ENCODE measurements around the gene CCDC187.

The CCDC187 gene

DNA sequence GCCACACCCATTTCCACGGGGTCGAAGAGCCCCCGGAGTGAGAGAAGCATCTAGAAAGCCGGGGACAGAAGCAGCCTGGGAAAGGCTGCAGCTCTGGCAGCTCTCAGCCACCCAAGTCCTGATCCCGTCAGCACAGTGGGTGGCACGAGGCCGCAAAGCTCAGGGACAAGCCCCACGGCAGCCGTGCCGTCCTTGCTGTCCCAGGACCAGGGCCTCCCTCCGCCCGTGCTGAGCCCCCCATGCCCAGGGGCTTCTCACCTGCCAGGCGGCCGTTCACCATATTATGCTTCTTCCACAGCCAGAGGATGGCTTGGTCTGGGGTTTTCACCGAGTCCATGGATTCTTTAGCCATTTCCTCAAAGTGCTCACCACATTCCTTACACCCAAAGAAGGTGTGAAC, 92.9 kb downstream of the CCDC187 start:
- no peak for DNase-seq (ENCODE audit: low read depth in 2 of 3, low spot score in 2 of 3)

GRCh38 chr9:136210276-136210675, 93.6 kb downstream of the CCDC187 start:
- DNase-seq (ENCODE audit: low read depth in 2 of 3, low spot score in 2 of 3) = no peak

GRCh38 chr9:136209786-136210185, 94.1 kb downstream of the CCDC187 start:
- DNase-seq (ENCODE audit: low read depth in 2 of 3, low spot score in 2 of 3) = no peak

DNA sequence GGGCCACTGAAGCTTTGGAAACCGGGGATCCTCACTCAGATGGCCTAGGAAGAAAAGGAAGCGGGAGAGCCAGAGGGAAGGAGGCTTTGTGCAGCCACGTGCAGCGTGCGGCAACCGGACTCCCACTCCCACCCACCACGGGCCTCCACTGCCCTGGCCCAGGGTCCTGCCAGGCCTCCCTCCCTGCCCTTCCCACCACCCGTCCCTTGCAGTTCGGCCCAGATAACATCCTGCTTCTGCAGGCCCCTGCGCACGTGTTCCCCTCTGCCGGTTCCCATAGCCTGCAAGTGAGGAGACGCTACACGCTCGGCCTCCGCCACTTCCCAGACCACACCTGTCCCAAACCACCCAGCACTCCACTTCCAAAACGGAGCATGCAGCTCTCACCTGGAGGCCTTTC, 94.7 kb downstream of the CCDC187 start:
- no peak for DNase-seq (ENCODE audit: low read depth in 2 of 3, low spot score in 2 of 3)

DNA sequence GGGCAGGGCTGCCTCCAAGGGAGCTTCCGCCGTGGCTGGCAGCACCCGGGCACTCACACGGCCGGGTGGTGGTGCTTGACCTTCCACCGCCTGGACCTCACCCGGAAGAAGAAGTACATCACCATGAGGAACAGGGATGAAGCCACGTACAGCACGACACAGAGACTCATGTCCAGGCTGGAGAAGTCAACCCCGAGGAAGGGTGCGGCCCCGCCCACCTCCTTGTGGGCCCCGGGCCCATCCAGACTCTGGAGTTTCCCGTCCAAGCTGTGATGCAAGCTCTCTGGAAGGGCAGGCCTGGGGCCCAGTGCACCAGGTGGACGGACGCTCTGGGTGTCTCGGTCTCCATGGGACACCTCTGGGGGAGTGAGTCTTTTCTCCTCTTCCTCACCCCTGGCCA, 95.2 kb downstream of the CCDC187 start:
- no peak for DNase-seq (ENCODE audit: low read depth in 2 of 3, low spot score in 2 of 3)

DNA sequence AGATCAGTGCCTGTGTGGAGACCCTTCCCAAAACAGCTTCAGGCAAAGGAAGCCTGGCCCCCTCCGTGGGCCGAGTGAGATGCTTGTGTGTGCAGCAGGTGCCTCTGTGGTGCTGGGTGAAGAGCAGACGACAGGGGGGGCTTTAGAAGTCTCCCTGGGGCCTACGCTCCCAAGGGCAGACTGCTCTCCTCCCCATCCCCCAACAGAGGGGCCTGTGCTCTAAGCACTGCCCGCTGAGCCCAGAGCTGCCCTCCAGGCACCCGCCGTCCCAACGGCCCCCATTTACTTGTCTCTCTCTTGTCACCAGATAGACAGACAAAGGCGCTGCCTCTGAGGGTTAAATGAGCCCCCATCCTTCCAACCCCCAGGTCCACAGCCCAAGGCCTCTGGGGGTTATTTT, 96.3 kb downstream of the CCDC187 start:
- DNase-seq (ENCODE audit: low read depth in 2 of 3, low spot score in 2 of 3) = no peak

GRCh38 chr9:136206602-136207275, 97.2 kb downstream of the CCDC187 start:
- DNase-seq (ENCODE audit: low read depth in 2 of 3, low spot score in 2 of 3) = no peak

DNA sequence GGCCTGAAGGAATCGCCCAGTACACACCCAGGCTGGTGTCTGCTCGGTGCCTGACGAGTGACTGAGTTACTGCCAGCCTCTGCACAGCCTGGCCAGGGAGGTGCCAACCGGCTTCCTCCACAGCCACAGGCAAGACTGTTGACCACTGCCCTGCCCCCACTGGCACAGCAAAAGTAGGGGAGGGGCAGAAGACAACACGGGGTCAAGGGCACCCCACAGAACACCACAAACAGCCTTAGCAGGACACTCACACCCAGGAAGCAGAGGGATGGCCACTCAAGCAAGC, 98.2 kb downstream of the CCDC187 start:
- DNase-seq (ENCODE audit: low read depth in 2 of 3, low spot score in 2 of 3) = no peak

GRCh38 chr9:136204838-136205706, 98.8 kb downstream of the CCDC187 start, which contains the start of gene LHX3:
LHX3 (minus strand) TSS chr9:136205128; CDS start chr9:136205012, 116 bp downstream.
- no peak for DNase-seq (ENCODE audit: low read depth in 2 of 3, low spot score in 2 of 3)

GRCh38 chr9:136204145-136204805, 99.6 kb downstream of the CCDC187 start:
- no peak for DNase-seq (ENCODE audit: low read depth in 2 of 3, low spot score in 2 of 3)

- no peak for DNase-seq (ENCODE audit: low read depth in 2 of 3, low spot score in 2 of 3)
Measured at GRCh38 chr9:136203408-136204144, 100.3 kb downstream of the CCDC187 start.

DNA sequence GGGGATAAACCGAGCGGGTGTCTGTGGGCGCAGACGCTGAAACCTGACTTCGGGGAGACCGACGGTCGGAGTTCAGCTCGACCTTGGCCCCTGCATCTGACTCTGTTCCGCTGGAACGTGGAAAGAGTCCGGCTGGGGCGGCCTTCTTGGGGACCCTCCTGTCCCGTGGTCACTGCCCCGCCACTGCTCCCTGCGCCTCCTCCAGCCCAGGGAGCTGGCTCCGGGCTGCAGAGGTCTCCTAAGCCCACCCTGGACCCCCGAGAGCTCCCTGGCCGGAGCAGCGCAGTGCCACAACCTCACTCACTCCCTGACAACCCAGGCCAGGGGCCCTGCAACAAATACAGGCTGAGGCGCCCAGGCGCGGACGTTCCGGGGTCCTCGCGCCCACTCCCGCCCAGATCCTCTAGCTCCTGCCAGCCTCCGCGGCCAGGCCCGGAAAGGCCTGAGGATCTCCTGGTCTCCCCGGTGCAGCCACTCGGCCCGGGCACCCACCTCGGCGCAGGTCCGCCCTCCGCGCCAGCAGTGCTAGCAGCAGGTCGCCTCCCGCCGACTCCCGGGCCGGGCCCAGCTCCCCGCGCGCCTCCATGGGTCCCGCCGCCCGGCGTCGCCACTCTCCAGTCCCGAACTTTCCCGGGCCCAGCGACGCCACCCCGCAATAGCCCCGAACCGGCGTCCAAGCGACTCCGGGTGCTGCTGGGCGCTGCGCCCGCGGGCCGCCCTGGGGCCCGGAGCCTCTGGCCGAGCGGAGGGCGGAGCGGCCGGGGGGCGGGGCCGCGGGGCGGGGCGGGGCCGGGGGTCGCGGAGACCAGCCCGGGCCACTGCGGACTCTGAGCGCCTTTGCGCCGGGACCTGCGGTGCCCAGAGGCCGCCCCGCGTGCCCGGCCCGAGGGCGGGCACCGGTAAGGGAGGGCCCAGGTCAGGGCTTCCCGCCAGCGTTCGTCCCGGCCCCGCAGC, 101.2 kb downstream of the CCDC187 start:
- no peak for DNase-seq (ENCODE audit: low read depth in 2 of 3, low spot score in 2 of 3)

- no peak for DNase-seq (ENCODE audit: low read depth in 2 of 3, low spot score in 2 of 3)
Measured at GRCh38 chr9:136201609-136202453, 102.1 kb downstream of the CCDC187 start.

DNA sequence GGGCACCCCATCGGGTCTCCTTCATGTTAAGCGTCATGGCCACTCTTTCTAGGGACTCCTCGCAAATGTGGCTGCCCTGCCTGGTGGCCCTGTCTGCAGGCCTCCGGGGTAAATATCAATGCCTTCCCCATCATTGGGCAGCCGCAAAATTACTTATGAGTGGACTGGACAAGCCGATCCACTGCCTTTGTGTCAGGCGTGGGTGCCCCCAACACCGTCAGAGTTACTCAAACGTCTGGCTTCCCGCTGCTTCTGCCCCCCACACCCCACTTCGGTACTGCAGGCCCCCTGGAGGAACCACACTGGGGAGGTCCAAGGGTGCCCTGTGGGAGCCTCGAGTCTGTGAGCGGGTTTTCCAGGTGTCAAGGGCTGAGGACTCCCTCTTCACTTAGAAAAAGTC, 102.7 kb downstream of the CCDC187 start:
- no peak for DNase-seq (ENCODE audit: low read depth in 2 of 3, low spot score in 2 of 3)

DNA sequence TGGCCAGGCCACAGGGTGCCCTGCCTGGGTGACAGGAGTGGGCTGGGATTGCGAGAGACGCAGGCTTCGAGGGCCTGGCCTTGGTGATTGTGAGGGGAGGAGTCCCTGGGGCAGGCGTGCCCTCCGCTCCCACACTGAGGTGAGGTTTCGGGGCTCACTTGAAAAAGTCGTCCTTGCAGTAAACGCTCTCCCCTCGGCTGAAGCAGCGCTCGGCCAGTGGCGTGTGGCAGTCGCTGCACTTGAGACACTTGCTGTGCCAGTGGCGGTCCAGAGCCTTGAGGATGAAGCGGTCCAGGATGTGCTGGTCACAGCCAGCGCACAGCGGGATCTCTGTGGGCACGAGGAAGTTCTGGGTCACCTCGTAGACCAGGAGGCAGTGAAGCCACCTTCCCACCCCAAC, 103.5 kb downstream of the CCDC187 start:
- DNase-seq (ENCODE audit: low read depth in 2 of 3, low spot score in 2 of 3) = no peak
